Right lobe of liver (tissue), 6 donors: ENCODE results near the gene SH3BGRL2. TPM values are rescaled to one million over a fixed set of nuclear protein-coding genes. Genes with fewer than 3 reads are reported as not detected.
"Not testable (repeated sequence)": the region's sequence is repeated elsewhere in the genome, so short reads cannot be mapped to it uniquely, and the experiment has no call there.

ENCODE experiments used
- ATAC-seq, 4 donors: fragments of 200-7000 bp; cut with Tn5 transposase; one replicate each; pipeline ENCODE4 v1.9.1; 2020; ENCODE audit warnings: mild to moderate bottlenecking in 4 of 4, moderate library complexity in 4 of 4
- DNase-seq, 3 donors: peaks; one replicate each; pipeline ENCODE4 v3.0.0-alpha.2; 2020
- H3K27ac ChIP-seq, 3 donors: fragments of 200-600 bp; one replicate each; pipeline ENCODE4 v1.8.0; 2022
- H3K27me3 ChIP-seq, 2 donors: fragments of 200-600 bp; one replicate each; pipeline ENCODE4 v1.8.0; 2022
- H3K36me3 ChIP-seq, 4 donors: fragments of 200-600 bp; sonication (generic) in 1 of 4; one replicate each; pipeline versions ENCODE4 v1.5.1 to v1.8.0; 2017 to 2022; ENCODE audit warnings: control low read depth in 1 of 4
- H3K4me1 ChIP-seq, 4 donors: fragments of 200-600 bp; sonication (generic) in 1 of 4; one replicate each; pipeline versions ENCODE4 v1.5.1 to v1.8.0; 2017 to 2022; ENCODE audit warnings: control low read depth in 1 of 4
- H3K4me3 ChIP-seq, 3 donors: fragments of 200-600 bp; one replicate each; pipeline ENCODE4 v1.8.0; 2022
- H3K9me3 ChIP-seq, 4 donors: fragments of 200-600 bp; sonication (generic) in 1 of 4; one replicate each; pipeline versions ENCODE4 v1.5.1 to v1.8.0; 2017 to 2022; ENCODE audit warnings: control low read depth in 1 of 4
- POLR2A ChIP-seq: fragments of 450-650 bp; IDR thresholded peaks from one replicate; pipeline ENCODE4 v1.6.1; 2017; ENCODE audit warnings: antibody characterized with exemption, mild to moderate bottlenecking
- WGBS: methylation state at CpG from one replicate; pipeline ENCODE4 v1.1.6; 2018; ENCODE audit warnings: low coverage, low lambda C conversion rate; ENCODE audit not compliant: insufficient coverage; ENCODE audit errors: missing lambda C conversion rate; 5-methylcytosine and 5-hydroxymethylcytosine counted together
- intact Hi-C, 2 donors: fragments of 100-400 bp; cut with DNase I; formaldehyde crosslinking; loops; one replicate each; pipeline versions ENCODE4 v1.11.2 to v1.14.1; 2022
- total RNA-seq, 6 experiments: library from RNA; depleted of rRNA in 2 of 6; stranded (reverse); fragments of >200 nt in 2 of 6; fragmentation: NEBNext Ultra II Directional in 3 of 6; extraction: Animal tissue kit (Norgen Biotek cat#: 25700) in 3 of 6; gene quantifications; one replicate each; pipeline versions ENCODE4 v1.1.0 to v1.2.4, GENCODE V29; 2016 to 2023
- TF ChIP-seq, protein P1 (sequence below), 4 donors: fragments of 200-600 bp in 3 of 4; fragments of 450-650 bp in 1 of 4; IDR thresholded peaks; one replicate each; pipeline versions ENCODE4 v1.5.1 to v1.8.0; 2016 to 2022; ENCODE audit warnings: antibody characterized with exemption in 4 of 4, mild to moderate bottlenecking in 2 of 4
- donor health status: DM: no; HTN: yes; CAD: no.
- donor health status: DM: no; HTN: no; CAD: no.
- donor health status: DM: no; HTN: no; CAD: no.
- donor health status: DM: no; HTN: yes; CAD: no.
- donor health status: DM: no; HTN: yes; CAD: no.

Gene SH3BGRL2
- total RNA-seq, 6 experiments from 2014 or later, result 15.0 to 66.0 (median 39.5) TPM

DNA sequence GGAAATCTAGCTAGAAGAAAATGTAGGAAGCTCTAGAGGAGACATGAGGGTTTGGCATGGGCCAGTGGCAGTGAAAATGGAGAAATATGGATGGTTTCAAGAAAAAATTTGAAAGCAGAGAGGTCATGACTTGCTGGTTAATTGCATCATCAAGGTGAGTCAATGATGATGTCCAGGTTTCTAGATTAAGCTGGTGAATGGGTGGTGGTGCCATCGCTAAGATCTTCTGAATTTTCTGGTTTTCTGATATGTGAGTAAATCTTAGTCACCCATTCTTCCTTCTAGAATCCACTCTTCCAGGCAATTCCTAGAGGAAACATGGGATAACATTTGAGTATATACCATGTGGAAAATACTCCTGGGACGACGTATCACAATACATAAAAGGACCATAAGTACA lies 25.0 kb downstream of the SH3BGRL2 start:
- no peak overlapping the region for H3K27ac ChIP-seq
- DNase-seq, result no peak
- H3K9me3 ChIP-seq, result no peaks in the 10 kb centered on the region
- H3K36me3 ChIP-seq, result no peaks in the 10 kb centered on the region
- H3K4me3 ChIP-seq, result no peak overlapping the region
- no peak for ATAC-seq
- WGBS, result 96% methylated on average over 3 of the region's 3 CpGs
- no peaks in the 10 kb centered on the region for H3K27me3 ChIP-seq
- TF ChIP-seq, protein P1, sequence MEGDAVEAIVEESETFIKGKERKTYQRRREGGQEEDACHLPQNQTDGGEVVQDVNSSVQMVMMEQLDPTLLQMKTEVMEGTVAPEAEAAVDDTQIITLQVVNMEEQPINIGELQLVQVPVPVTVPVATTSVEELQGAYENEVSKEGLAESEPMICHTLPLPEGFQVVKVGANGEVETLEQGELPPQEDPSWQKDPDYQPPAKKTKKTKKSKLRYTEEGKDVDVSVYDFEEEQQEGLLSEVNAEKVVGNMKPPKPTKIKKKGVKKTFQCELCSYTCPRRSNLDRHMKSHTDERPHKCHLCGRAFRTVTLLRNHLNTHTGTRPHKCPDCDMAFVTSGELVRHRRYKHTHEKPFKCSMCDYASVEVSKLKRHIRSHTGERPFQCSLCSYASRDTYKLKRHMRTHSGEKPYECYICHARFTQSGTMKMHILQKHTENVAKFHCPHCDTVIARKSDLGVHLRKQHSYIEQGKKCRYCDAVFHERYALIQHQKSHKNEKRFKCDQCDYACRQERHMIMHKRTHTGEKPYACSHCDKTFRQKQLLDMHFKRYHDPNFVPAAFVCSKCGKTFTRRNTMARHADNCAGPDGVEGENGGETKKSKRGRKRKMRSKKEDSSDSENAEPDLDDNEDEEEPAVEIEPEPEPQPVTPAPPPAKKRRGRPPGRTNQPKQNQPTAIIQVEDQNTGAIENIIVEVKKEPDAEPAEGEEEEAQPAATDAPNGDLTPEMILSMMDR (IDR thresholded peaks at IDR 0.05), result no peak
- TF ChIP-seq POLR2A, result no peak
- intact Hi-C loops, result no loop called here
- no peaks in the 10 kb centered on the region for H3K4me1 ChIP-seq

DNA sequence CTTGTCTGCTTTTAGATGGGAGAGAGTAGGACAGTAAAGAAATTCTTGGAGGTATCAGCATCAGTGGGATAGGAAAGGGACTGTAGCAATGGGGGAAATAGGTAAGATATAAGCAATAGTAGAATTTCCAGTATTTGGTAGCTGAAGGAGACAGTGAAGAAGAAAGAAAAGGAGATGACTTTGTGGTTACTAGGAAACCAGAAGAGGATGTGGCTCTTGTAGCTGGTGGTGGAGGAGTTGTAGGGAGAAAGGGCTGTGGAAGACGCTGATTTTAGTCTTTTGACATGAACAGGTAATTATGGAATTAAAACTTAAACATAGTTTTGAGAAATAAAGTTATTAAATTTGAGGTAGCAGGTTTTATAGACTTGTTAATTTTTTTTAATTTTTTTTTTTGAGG lies 26.1 kb downstream of the SH3BGRL2 start:
- TF ChIP-seq, protein P1 (IDR thresholded peaks at IDR 0.05), result no peak
- TF ChIP-seq POLR2A, result no peak
- Histone ChIP-seq H3K9me3 (no peaks in the 10 kb centered on the region), H3K27ac (no peak overlapping the region), H3K27me3 (no peaks in the 10 kb centered on the region), H3K4me3 (no peak overlapping the region), H3K4me1 (no peaks in the 10 kb centered on the region), H3K36me3 (no peaks in the 10 kb centered on the region)
- ATAC-seq (no peak), DNase-seq (no peak)
- WGBS, result 50% methylated on average over 1 of the region's 1 CpG
- intact Hi-C loops, result no loop called here

DNA sequence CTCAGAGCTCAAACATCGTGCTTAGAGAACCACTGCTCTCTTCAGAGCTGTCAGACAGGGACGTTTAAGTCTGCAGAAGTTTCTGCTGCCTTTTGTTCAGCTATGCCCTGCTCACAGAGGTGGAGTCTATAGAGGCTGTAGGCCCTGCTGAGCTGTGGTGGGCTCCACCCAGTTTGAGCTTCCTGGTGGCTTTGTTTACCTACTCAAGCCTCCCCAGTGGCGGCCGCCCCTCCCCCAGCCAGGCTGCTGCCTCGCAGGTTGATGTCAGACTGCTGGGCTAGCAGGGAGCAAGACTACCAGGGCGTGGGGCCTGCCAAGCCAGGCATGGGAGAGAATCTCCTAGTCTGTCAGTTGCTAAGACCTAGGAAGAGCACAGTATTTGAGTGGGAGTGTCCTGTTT lies 32.5 kb downstream of the SH3BGRL2 start:
- H3K9me3 ChIP-seq, H3K27ac ChIP-seq, H3K36me3 ChIP-seq, intact Hi-C loops, H3K4me3 ChIP-seq, H3K27me3 ChIP-seq, H3K4me1 ChIP-seq, ATAC-seq: not testable (repeated sequence)
- DNase-seq, result peak in 1 of 3 donors; percentile 18
- WGBS, result no CpG with 5 or more reads among the region's 6 CpGs

DNA sequence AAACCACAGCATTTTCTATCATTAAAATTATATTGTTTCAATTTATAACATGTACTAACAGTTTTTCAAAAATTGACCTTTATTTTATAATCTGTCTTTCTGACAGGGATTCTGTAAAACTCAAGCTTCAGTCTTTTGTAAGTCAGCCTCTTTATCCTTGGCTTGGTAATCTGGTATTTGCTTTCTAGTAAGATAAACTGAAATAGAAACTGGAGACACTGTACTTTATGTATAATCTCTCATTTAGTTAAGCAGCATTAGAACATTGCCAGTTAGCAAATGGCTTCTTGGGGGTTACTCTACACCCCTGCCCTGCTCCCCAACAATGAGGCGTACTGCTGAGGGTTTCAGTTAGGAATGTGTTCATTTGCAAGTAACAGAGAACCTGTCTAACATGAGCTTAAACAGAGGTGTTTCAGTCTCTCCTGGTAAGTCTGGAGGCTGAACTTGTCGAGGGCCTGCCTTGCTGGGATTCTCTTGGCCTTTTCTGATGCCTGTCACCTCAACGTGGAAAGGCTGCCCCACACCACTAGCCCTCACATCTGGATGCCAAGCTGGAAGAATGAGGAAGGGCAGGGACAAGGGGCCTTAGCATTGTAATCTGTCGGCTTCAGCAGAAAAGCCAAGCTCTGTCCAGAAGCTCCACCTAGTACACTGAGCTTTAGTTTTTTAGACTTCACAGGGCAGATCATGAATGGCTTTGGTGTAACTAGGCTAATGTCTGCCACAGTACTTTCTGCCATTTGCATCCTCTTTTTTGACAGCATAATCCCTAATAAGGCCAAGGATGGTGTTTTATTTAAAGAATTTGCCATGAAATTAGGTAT lies 34.8 kb downstream of the SH3BGRL2 start:
- H3K4me1 ChIP-seq, result peaks cover 0 to 13% (median 6%) of the 10 kb centered on the region in 4 donors
- intact Hi-C loops, result no loop called here
- H3K9me3 ChIP-seq, result no peaks in the 10 kb centered on the region
- no peaks in the 10 kb centered on the region for H3K27me3 ChIP-seq
- H3K4me3 ChIP-seq, result no peak overlapping the region
- no peak for TF ChIP-seq POLR2A
- TF ChIP-seq, protein P1 (IDR thresholded peaks at IDR 0.05), result no peak
- H3K27ac ChIP-seq, result no peak overlapping the region
- WGBS, result 73% methylated on average over 3 of the region's 4 CpGs
- no peaks in the 10 kb centered on the region for H3K36me3 ChIP-seq
- no peak for DNase-seq
- ATAC-seq, result peak; percentile 13 to 49 (median 30)

DNA sequence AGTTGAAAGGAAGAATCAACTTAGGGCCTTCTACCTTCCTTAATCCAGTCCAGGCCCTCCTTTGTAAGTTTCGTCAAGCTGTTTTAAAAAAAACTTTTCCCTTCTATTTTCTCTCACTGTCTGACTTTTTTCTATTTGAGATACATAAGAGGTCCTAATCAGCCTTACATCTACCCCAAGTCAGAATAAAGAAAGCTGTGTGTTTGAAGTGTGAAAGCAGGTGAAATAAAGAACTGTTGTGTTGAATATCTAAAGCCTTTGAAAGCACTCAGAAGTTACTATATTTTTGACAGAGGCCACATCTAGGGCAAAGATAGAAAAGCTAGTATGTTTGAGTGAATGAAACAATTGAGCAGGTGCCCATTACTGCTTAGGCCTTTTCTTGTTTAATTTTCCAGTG lies 35.5 kb downstream of the SH3BGRL2 start:
- Histone ChIP-seq H3K36me3 (no peaks in the 10 kb centered on the region), H3K27me3 (no peaks in the 10 kb centered on the region), H3K4me3 (no peak overlapping the region), H3K27ac (no peak overlapping the region), H3K9me3 (no peaks in the 10 kb centered on the region), H3K4me1 (peaks cover 0 to 19% (median 6%) of the 10 kb centered on the region in 4 donors)
- 81% methylated on average over 1 of the region's 1 CpG for WGBS
- DNase-seq (no peak), ATAC-seq (no peak)
- intact Hi-C loops, result no loop called here
- TF ChIP-seq, protein P1 (IDR thresholded peaks at IDR 0.05), result no peak
- no peak for TF ChIP-seq POLR2A
